Muscle layer of duodenum (tissue), 2 donors: ENCODE measurements around the gene SOX10.

ENCODE experiments used
- H3K27ac ChIP-seq: one replicate; pipeline ENCODE4 v1.7.0; 2013; ENCODE audit warnings: mild to moderate bottlenecking, low read length
- H3K27me3 ChIP-seq: one replicate; pipeline ENCODE4 v1.7.0; 2013; ENCODE audit warnings: low read depth, mild to moderate bottlenecking, control low read depth, low read length
- H3K36me3 ChIP-seq, 2 donors: one replicate each; pipeline ENCODE4 v1.7.0; 2013; ENCODE audit warnings: low read length in 2 of 2, control low read depth in 1 of 2, mild to moderate bottlenecking in 1 of 2; ENCODE audit not compliant: insufficient read depth in 2 of 2, control insufficient read depth in 1 of 2
- H3K4me1 ChIP-seq, 2 donors: one replicate each; pipeline ENCODE4 v1.7.0; 2013; ENCODE audit warnings: low read length in 2 of 2, mild to moderate bottlenecking in 2 of 2, control low read depth in 1 of 2, moderate library complexity in 1 of 2; ENCODE audit not compliant: insufficient read depth in 2 of 2, control insufficient read depth in 1 of 2
- H3K4me3 ChIP-seq, 2 donors: one replicate each; pipeline ENCODE4 v1.7.0; 2013; ENCODE audit warnings: low read length in 2 of 2, low read depth in 1 of 2, mild to moderate bottlenecking in 1 of 2
- H3K9me3 ChIP-seq, 2 donors: one replicate each; pipeline ENCODE4 v1.7.0; 2013; ENCODE audit warnings: low read length in 2 of 2, control low read depth in 1 of 2, mild to moderate bottlenecking in 1 of 2; ENCODE audit not compliant: control insufficient read depth in 1 of 2
- donor health status: healthy.

Gene SOX10

DNA sequence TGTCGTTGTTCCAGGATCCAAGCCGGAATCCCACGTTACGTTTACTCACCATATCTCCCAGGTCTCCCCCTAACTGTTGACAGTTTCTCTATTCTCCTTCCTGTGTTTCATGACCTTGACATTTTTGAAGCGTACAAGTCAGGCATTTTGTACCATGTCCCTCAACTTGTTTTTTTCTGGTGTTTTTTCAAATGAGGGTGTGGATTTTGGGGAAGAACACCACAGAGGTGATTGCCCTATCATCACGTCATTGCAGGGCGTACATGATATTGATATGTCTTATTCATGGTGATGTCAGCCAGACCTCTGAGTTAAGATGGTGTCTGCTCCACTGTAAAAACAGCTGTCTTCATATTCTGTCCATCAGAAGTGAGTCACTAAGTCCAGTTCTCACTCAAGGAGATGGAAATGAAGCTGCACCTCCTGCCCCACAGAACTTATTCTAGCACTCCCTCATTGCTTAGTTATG lies 28.3 kb upstream of the SOX10 start:
- H3K9me3 ChIP-seq, result no peaks in the 10 kb centered on the region

GRCh38 chr22:38009000-38009806 lies 24.8 kb upstream of the SOX10 start:
- Histone ChIP-seq H3K4me3 (no peak overlapping the region), H3K27me3 (no peaks in the 10 kb centered on the region), H3K9me3 (no peaks in the 10 kb centered on the region), H3K27ac (no peak overlapping the region), H3K4me1 (no peaks in the 10 kb centered on the region), H3K36me3 (no peaks in the 10 kb centered on the region)

More for the DNA sequence above, 28.3 kb upstream of the SOX10 start:
- Histone ChIP-seq H3K27ac (no peak overlapping the region), H3K27me3 (no peaks in the 10 kb centered on the region), H3K4me1 (peaks cover 4 to 18% of the 10 kb centered on the region in 2 donors), H3K36me3 (no peaks in the 10 kb centered on the region), H3K4me3 (no peak overlapping the region)

- Histone ChIP-seq H3K4me3 (no peak overlapping the region), H3K9me3 (no peaks in the 10 kb centered on the region), H3K27ac (no peak overlapping the region), H3K36me3 (no peaks in the 10 kb centered on the region), H3K4me1 (no peaks in the 10 kb centered on the region), H3K27me3 (no peaks in the 10 kb centered on the region)
Measured at GRCh38 chr22:38007330-38007902, 23.1 kb upstream of the SOX10 start.

DNA sequence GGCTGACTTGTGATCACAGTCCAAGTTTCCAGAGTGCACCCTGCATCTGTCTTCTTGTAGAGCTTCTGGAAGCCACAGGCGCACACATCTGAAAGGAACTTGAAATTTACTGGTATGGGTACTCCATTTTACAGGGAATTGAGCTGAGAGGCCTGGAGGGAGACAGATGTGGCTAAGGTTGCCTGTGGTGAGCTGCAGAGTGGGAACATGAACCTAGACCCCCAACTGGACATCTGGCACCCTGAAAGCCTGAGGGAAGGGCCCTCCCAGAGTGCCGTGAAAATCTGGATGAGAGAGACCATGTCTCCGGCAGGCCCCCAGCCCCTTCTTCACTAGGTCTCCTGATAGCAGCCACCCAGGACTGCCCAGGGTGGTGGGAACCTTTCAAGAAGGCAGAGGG lies 22.6 kb upstream of the SOX10 start:
- Histone ChIP-seq H3K36me3 (no peaks in the 10 kb centered on the region), H3K4me1 (no peaks in the 10 kb centered on the region), H3K27ac (no peak overlapping the region), H3K9me3 (no peaks in the 10 kb centered on the region), H3K27me3 (no peaks in the 10 kb centered on the region), H3K4me3 (no peak overlapping the region)

- H3K4me1 ChIP-seq, result no peaks in the 10 kb centered on the region
- no peak overlapping the region for H3K27ac ChIP-seq
- H3K4me3 ChIP-seq, result no peak overlapping the region
- H3K36me3 ChIP-seq, result no peaks in the 10 kb centered on the region
- H3K27me3 ChIP-seq, result no peaks in the 10 kb centered on the region
- no peaks in the 10 kb centered on the region for H3K9me3 ChIP-seq
Measured at GRCh38 chr22:38005943-38006342, 21.6 kb upstream of the SOX10 start.

- Histone ChIP-seq H3K36me3 (no peaks in the 10 kb centered on the region), H3K4me3 (no peak overlapping the region), H3K27me3 (no peaks in the 10 kb centered on the region), H3K27ac (no peak overlapping the region), H3K9me3 (no peaks in the 10 kb centered on the region), H3K4me1 (no peaks in the 10 kb centered on the region)
Measured at GRCh38 chr22:37999640-38000272, 15.4 kb upstream of the SOX10 start.

DNA sequence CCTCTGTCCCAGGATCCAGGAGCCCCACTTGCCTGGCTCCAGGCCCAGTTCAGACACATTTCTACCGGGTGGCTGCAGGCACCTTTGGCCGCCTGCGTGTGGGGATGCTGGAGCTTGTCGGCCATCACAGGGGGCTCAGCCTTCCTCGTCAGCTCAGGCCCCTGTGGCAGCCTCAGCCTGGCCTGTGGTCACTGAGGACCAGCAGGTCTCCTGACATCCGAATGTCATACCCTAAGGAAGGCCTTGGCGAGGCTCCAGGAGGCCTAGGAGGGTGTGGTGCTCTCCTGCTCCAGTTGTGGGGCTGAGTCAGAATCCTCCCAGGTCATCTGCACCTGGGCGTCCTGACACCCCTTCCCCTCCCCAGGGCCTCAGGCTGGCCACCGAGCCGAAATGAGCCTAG lies 14.9 kb upstream of the SOX10 start:
- no peak overlapping the region for H3K27ac ChIP-seq
- no peaks in the 10 kb centered on the region for H3K4me1 ChIP-seq
- no peaks in the 10 kb centered on the region for H3K36me3 ChIP-seq
- H3K9me3 ChIP-seq, result no peaks in the 10 kb centered on the region
- H3K27me3 ChIP-seq, result no peaks in the 10 kb centered on the region
- no peak overlapping the region for H3K4me3 ChIP-seq

DNA sequence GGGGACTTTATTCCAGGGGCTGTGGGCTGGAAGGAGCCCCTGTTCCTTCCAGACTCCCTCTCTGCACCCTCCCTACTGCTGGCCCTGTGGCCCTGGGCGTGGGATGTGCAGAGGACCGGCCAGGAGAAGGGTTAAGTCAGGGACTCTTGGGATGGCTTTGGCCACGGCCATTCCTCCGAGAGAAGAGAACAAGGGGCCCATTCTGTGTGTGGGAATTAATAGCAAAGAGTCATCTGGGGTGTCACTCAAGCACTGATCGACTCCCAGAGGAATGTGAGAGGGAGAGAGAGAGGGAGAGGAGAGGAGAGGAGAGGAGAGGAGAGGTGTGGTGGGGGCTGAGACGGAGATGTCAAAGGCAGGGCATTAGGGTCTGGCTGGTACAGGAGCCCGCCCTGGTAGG lies 14.2 kb upstream of the SOX10 start:
- no peaks in the 10 kb centered on the region for H3K27me3 ChIP-seq
- no peaks in the 10 kb centered on the region for H3K9me3 ChIP-seq
- H3K4me1 ChIP-seq, result no peaks in the 10 kb centered on the region
- no peak overlapping the region for H3K4me3 ChIP-seq
- no peak overlapping the region for H3K27ac ChIP-seq
- no peaks in the 10 kb centered on the region for H3K36me3 ChIP-seq

DNA sequence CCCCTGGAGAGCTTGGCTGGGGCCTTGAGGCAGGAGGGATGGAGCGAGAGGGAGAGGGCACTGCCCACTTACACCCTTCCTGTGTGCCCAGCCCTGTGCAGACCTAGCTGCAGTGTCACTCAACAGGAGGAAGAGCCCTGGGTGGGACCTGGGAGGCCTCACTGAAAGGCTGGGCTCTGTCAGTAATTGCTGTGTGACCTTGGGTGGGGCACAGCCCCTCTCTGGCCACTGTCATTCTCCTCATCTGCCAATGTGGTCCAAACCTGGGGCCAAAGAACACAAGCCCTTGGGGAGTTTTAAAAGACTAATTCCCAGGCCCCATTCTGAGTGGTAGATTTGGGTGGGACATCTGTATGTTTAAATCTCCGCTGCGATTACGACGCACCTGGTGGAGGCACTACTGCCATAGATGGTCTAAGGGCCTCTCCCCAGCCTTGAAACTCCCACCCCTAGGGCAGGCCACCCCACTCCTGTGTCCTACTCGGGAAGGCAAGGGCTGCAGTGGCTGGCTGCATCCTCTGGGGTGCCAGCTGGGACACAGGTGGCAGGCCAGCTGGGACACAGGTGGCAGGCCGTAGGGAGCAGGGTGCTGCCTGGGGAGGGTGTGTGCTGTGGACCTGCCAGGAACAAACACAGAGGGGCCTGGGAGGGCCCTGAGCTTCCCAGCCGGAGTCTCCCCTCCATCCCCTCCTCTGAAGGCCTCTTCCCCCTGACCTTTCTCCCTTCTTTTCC lies 12.3 kb upstream of the SOX10 start:
- no peaks in the 10 kb centered on the region for H3K27me3 ChIP-seq
- no peak overlapping the region for H3K4me3 ChIP-seq
- H3K9me3 ChIP-seq, result no peaks in the 10 kb centered on the region
- no peaks in the 10 kb centered on the region for H3K4me1 ChIP-seq
- no peak overlapping the region for H3K27ac ChIP-seq
- no peaks in the 10 kb centered on the region for H3K36me3 ChIP-seq

- Histone ChIP-seq H3K27ac (no peak overlapping the region), H3K36me3 (no peaks in the 10 kb centered on the region), H3K4me1 (no peaks in the 10 kb centered on the region), H3K9me3 (no peaks in the 10 kb centered on the region), H3K27me3 (no peaks in the 10 kb centered on the region), H3K4me3 (no peak overlapping the region)
Measured at GRCh38 chr22:37996079-37996478, 11.7 kb upstream of the SOX10 start.

- Histone ChIP-seq H3K36me3 (no peaks in the 10 kb centered on the region), H3K9me3 (no peaks in the 10 kb centered on the region), H3K27ac (no peak overlapping the region), H3K27me3 (no peaks in the 10 kb centered on the region), H3K4me3 (no peak overlapping the region), H3K4me1 (no peaks in the 10 kb centered on the region)
Measured at GRCh38 chr22:37995460-37995859, 11.1 kb upstream of the SOX10 start.
